ENCODE results near the gene DGCR6.
"Not testable (repeated sequence)": the region's sequence is repeated elsewhere in the genome, so short reads cannot be mapped to it uniquely, and the experiment has no call there.

Gene DGCR6

GRCh38 chr22:18931905-18932652, 26.0 kb downstream of the DGCR6 start:
- DNase-seq: no peak

- no peak for DNase-seq
Observed at GRCh38 chr22:18933914-18934313, 27.8 kb downstream of the DGCR6 start.

- DNase-seq: not testable (repeated sequence)
Observed at GRCh38 chr22:18934688-18935087, 28.6 kb downstream of the DGCR6 start.

- no peak for DNase-seq
Observed at GRCh38 chr22:18935889-18936529, 29.9 kb downstream of the DGCR6 start, which contains the start of gene PRODH. PRODH (minus strand) TSS chr22:18936293; CDS start chr22:18936287, 6 bp downstream.

- DNase-seq: not testable (repeated sequence)
Observed at GRCh38 chr22:18938691-18939090, 32.6 kb downstream of the DGCR6 start.

- not testable (repeated sequence) for DNase-seq
Observed at GRCh38 chr22:18947105-18947504, 41.0 kb downstream of the DGCR6 start.

GRCh38 chr22:18947905-18948304, 41.8 kb downstream of the DGCR6 start:
- DNase-seq: no peak

- DNase-seq: no peak
Observed at GRCh38 chr22:18950141-18950540, 44.0 kb downstream of the DGCR6 start.

GRCh38 chr22:18952022-18952421, 45.9 kb downstream of the DGCR6 start:
- peak; percentile 0 for DNase-seq

GRCh38 chr22:18953128-18953527, 47.0 kb downstream of the DGCR6 start:
- not testable (repeated sequence) for DNase-seq

- DNase-seq: peak; percentile 72
Observed at GRCh38 chr22:18954303-18954989, 48.3 kb downstream of the DGCR6 start.

- no peak for DNase-seq
Observed at GRCh38 chr22:18954990-18955571, 49.0 kb downstream of the DGCR6 start.

GRCh38 chr22:18955696-18956095, 49.6 kb downstream of the DGCR6 start:
- no peak for DNase-seq

- DNase-seq: not testable (repeated sequence)
Observed at GRCh38 chr22:18956121-18956895, 50.2 kb downstream of the DGCR6 start.

- not testable (repeated sequence) for DNase-seq
Observed at GRCh38 chr22:18956956-18957355, 50.8 kb downstream of the DGCR6 start.

GRCh38 chr22:18957621-18958320, 51.7 kb downstream of the DGCR6 start:
- not testable (repeated sequence) for DNase-seq

- not testable (repeated sequence) for DNase-seq
Observed at GRCh38 chr22:18958321-18958705, 52.2 kb downstream of the DGCR6 start.

- DNase-seq: peak; percentile 20
Observed at GRCh38 chr22:18958738-18959137, 52.6 kb downstream of the DGCR6 start.

- not testable (repeated sequence) for DNase-seq
Observed at GRCh38 chr22:18959266-18959665, 53.1 kb downstream of the DGCR6 start.

- not testable (repeated sequence) for DNase-seq
Observed at GRCh38 chr22:18959741-18960140, 53.6 kb downstream of the DGCR6 start.

GRCh38 chr22:18960166-18960820, 54.2 kb downstream of the DGCR6 start:
- DNase-seq: not testable (repeated sequence)

Measured in stimulated activated CD4-positive, alpha-beta T cell treated with anti-CD3 and anti-CD28 coated beads, Interleukin-15, amount 100 ng/mL, for 24 hours (primary cell).